GM23338 (cell line): ENCODE measurements around the gene CENPP. TPM values are rescaled to one million over a fixed set of nuclear protein-coding genes. Genes with fewer than 3 reads are reported as not detected.

Experiments used
- ATAC-seq: fragments of 200-7000 bp; cut with Tn5 transposase; 3 replicates; pipeline ENCODE4 v1.9.1; 2020
- DNase-seq: peaks from one replicate; pipeline ENCODE4 v3.0.0-alpha.2; 2015; ENCODE audit warnings: low spot score
- H2AFZ ChIP-seq: fragments of 200-600 bp; sonication (generic); 2 replicates; pipeline ENCODE4 v1.8.0; 2016; ENCODE audit warnings: antibody characterized with exemption, mild to moderate bottlenecking, moderate library complexity
- H3F3A ChIP-seq: fragments of 200-600 bp; sonication (generic); replicated peaks from 2 replicates; pipeline ENCODE4 v1.8.0; 2017; ENCODE audit warnings: antibody characterized with exemption, mixed run types, low read depth
- H3K27ac ChIP-seq: fragments of 200-600 bp; sonication (generic); 2 replicates; pipeline ENCODE4 v1.6.1; 2016; ENCODE audit warnings: low read depth
- H3K27me3 ChIP-seq: fragments of 200-600 bp; sonication (generic); 2 replicates; pipeline ENCODE4 v1.8.0; 2016; ENCODE audit warnings: mild to moderate bottlenecking, mixed run types, moderate library complexity; ENCODE audit not compliant: insufficient read depth
- H3K36me3 ChIP-seq: fragments of 200-600 bp; sonication (generic); 2 replicates; pipeline ENCODE4 v1.8.0; 2016; ENCODE audit warnings: mild to moderate bottlenecking; ENCODE audit not compliant: insufficient read depth
- H3K4me1 ChIP-seq: fragments of 200-600 bp; sonication (generic); 2 replicates; pipeline ENCODE4 v1.8.0; 2016; ENCODE audit warnings: mild to moderate bottlenecking, moderate library complexity; ENCODE audit not compliant: insufficient read depth
- H3K4me2 ChIP-seq: fragments of 200-600 bp; sonication (generic); 2 replicates; pipeline ENCODE4 v1.7.1; 2017; ENCODE audit warnings: mixed run types
- H3K4me3 ChIP-seq: fragments of 200-600 bp; sonication (generic); 2 replicates; pipeline ENCODE4 v1.6.1; 2016; ENCODE audit warnings: mixed run types
- H3K79me2 ChIP-seq: fragments of 200-600 bp; sonication (generic); replicated peaks from 2 replicates; pipeline ENCODE4 v1.8.0; 2017; ENCODE audit warnings: mild to moderate bottlenecking; ENCODE audit not compliant: insufficient read depth
- H3K9me2 ChIP-seq: fragments of 200-600 bp; sonication (generic); 2 replicates; pipeline ENCODE4 v1.8.0; 2017; ENCODE audit not compliant: insufficient read depth
- H4K20me1 ChIP-seq: fragments of 200-600 bp; sonication (generic); replicated peaks from 2 replicates; pipeline ENCODE4 v1.8.0; 2017; ENCODE audit warnings: mild to moderate bottlenecking; ENCODE audit not compliant: insufficient read depth
- H3K27ac Mint-ChIP-seq: 2 replicates; pipeline ENCODE4 v1.8.0; 2020; ENCODE audit warnings: inconsistent platforms, mild to moderate bottlenecking, moderate library complexity, mixed read lengths
- H3K27me3 Mint-ChIP-seq: 3 replicates; pipeline ENCODE4 v1.8.0; 2022; ENCODE audit warnings: low read depth, mild to moderate bottlenecking, moderate library complexity, mixed read lengths, inconsistent platforms; ENCODE audit not compliant: insufficient read depth, poor library complexity
- H3K36me3 Mint-ChIP-seq: 3 replicates; pipeline ENCODE4 v1.8.0; 2021; ENCODE audit warnings: low read depth, mild to moderate bottlenecking, inconsistent platforms, moderate library complexity, mixed read lengths
- H3K4me1 Mint-ChIP-seq: 3 replicates; pipeline ENCODE4 v1.8.0; 2020; ENCODE audit warnings: mild to moderate bottlenecking, inconsistent platforms, mixed read lengths
- H3K4me3 Mint-ChIP-seq: 3 replicates; pipeline ENCODE4 v1.8.0; 2021; ENCODE audit warnings: moderate library complexity, mild to moderate bottlenecking, inconsistent platforms, mixed read lengths
- H3K9me3 Mint-ChIP-seq: 3 replicates; pipeline ENCODE4 v1.8.0; 2020; ENCODE audit warnings: moderate library complexity, mild to moderate bottlenecking, inconsistent platforms, mixed read lengths
- CREB1 ChIP-seq: fragments of 250-450 bp; sonication (Bioruptor Pico); IDR thresholded peaks from 2 replicates; pipeline ENCODE4 v1.5.0; 2020; ENCODE audit warnings: low read depth, mild to moderate bottlenecking, moderate library complexity
- CTCF ChIP-seq, 2 experiments: fragments of 200-600 bp in 1 of 2; sonication (generic) in 1 of 2; conservative IDR thresholded peaks; 2 replicates each; pipeline versions ENCODE4 v1.5.1 to v1.6.1; 2016 to 2017; ENCODE audit warnings: antibody characterized with exemption in 2 of 2, low read depth in 2 of 2, mild to moderate bottlenecking in 2 of 2, moderate library complexity in 1 of 2
- ETS1 ChIP-seq: IDR thresholded peaks from 2 replicates; pipeline ENCODE4 v1.6.1; 2016; ENCODE audit warnings: antibody characterized with exemption
- EZH2 ChIP-seq: fragments of 200-600 bp; sonication (generic); IDR thresholded peaks from one replicate; pipeline ENCODE4 v1.8.0; 2017; ENCODE audit warnings: antibody characterized with exemption, mild to moderate bottlenecking, low read depth; ENCODE audit not compliant: unreplicated experiment
- EZH2phosphoT487 ChIP-seq: fragments of 200-600 bp; sonication (generic); IDR thresholded peaks from one replicate; pipeline ENCODE4 v1.8.1; 2018; ENCODE audit warnings: antibody characterized with exemption; ENCODE audit not compliant: unreplicated experiment
- NANOG ChIP-seq: IDR thresholded peaks from 2 replicates; pipeline ENCODE4 v1.6.1; 2016; ENCODE audit warnings: antibody characterized with exemption, borderline replicate concordance
- POLR2AphosphoS5 ChIP-seq: IDR thresholded peaks from 2 replicates; pipeline ENCODE4 v1.6.1; 2016; ENCODE audit warnings: antibody characterized with exemption, low read depth
- ZNF331 ChIP-seq: fragments of 250-450 bp; sonication (Bioruptor Pico); IDR thresholded peaks from 2 replicates; pipeline ENCODE4 v1.5.0; 2020; ENCODE audit warnings: low read depth, mild to moderate bottlenecking, moderate library complexity
- ZNF462 ChIP-seq: fragments of 250-450 bp; sonication (Bioruptor Pico); IDR thresholded peaks from 2 replicates; pipeline ENCODE4 v1.5.0; 2020; ENCODE audit warnings: mild to moderate bottlenecking, moderate library complexity
- polyA plus RNA-seq: library from polyadenylated mRNA; unstranded; fragments of >200 nt; fragmentation: Nextera tagmentation; extraction: Ambion mirVana; gene quantifications from 2 replicates; pipeline ENCODE4 v1.2.1, GENCODE V29; 2016
- total RNA-seq: library from RNA; depleted of rRNA; stranded (reverse); fragments of >200 nt; shearing (Covaris generic); gene quantifications from 2 replicates; pipeline ENCODE4 v1.2.3, GENCODE V29; 2014

CENPP gene
- total and polyA plus RNA-seq, 2 experiments from 2014 or later, result 11.0 to 12.6 TPM

- TF ChIP-seq ZNF462 (CRISPR knock-in tag) (no peak), NANOG (no peak), ETS1 (no peak), ZNF331 (CRISPR knock-in tag) (no peak), CTCF (conservative IDR thresholded peaks at IDR 0.05; ENCODE audit: low read depth in 2 of 2) (no peak), EZH2phosphoT487 (no peak)
Measured at GRCh38 chr9:92313624-92314012, 12.1 kb upstream of the CENPP start (continued).

GRCh38 chr9:92315456-92315855 lies 10.3 kb upstream of the CENPP start:
- Mint-ChIP-seq H3K27me3 (no peaks in the 10 kb centered on the region), H3K9me3 (no peaks in the 10 kb centered on the region), H3K27ac (no peak overlapping the region), H3K36me3 (peaks cover 58% of the 10 kb centered on the region), H3K4me1 (no peaks in the 10 kb centered on the region), H3K4me3 (no peak overlapping the region)
- H3K4me2 ChIP-seq, result no peak overlapping the region
- H3K9me2 ChIP-seq, result no peaks in the 10 kb centered on the region
- peaks cover 22% of the 10 kb centered on the region for H3K79me2 ChIP-seq
- no peak overlapping the region for H3K27ac ChIP-seq
- no peaks in the 10 kb centered on the region for H3F3A ChIP-seq
- no peak for ATAC-seq
- no peak for DNase-seq
- H3K27me3 ChIP-seq, result no peaks in the 10 kb centered on the region
- no peak overlapping the region for H3K4me3 ChIP-seq
- no peaks in the 10 kb centered on the region for H3K4me1 ChIP-seq
- H4K20me1 ChIP-seq, result peaks cover 19% of the 10 kb centered on the region
- H2AFZ ChIP-seq, result no peak overlapping the region
- peaks cover 35% of the 10 kb centered on the region for H3K36me3 ChIP-seq
- no peak for TF ChIP-seq CTCF (conservative IDR thresholded peaks at IDR 0.05; ENCODE audit: low read depth in 2 of 2)
- no peak for TF ChIP-seq EZH2phosphoT487
- no peak for TF ChIP-seq ZNF331 (CRISPR knock-in tag)
- TF ChIP-seq ETS1, result no peak
- TF ChIP-seq CREB1 (CRISPR knock-in tag), result no peak
- no peak for TF ChIP-seq EZH2
- TF ChIP-seq POLR2AphosphoS5, result no peak
